HL-60 (cell line): Measurements from ENCODE around the gene NR5A2.
"Not testable (repeated sequence)": the region's sequence is repeated elsewhere in the genome, so short reads cannot be mapped to it uniquely, and the experiment has no call there.

ENCODE experiments used
- CTCF ChIP-seq: IDR thresholded peaks from one replicate; pipeline ENCODE4 v1.5.1; 2011; ENCODE audit warnings: low read length, control low read depth, inconsistent platforms; ENCODE audit not compliant: insufficient read depth
- GABPA ChIP-seq: IDR thresholded peaks from 2 replicates; pipeline ENCODE4 v1.6.1; 2012; ENCODE audit warnings: low read depth
- POLR2AphosphoS5 ChIP-seq: IDR thresholded peaks from 2 replicates; pipeline ENCODE4 v1.6.1; 2012; ENCODE audit warnings: low read depth
- REST ChIP-seq: IDR thresholded peaks from 2 replicates; pipeline ENCODE4 v1.6.1; 2012; ENCODE audit warnings: low read depth; ENCODE audit not compliant: insufficient replicate concordance
- SPI1 ChIP-seq: IDR thresholded peaks from 2 replicates; pipeline ENCODE4 v1.6.1; 2012; ENCODE audit warnings: low read depth, mild to moderate bottlenecking, borderline replicate concordance

DNA sequence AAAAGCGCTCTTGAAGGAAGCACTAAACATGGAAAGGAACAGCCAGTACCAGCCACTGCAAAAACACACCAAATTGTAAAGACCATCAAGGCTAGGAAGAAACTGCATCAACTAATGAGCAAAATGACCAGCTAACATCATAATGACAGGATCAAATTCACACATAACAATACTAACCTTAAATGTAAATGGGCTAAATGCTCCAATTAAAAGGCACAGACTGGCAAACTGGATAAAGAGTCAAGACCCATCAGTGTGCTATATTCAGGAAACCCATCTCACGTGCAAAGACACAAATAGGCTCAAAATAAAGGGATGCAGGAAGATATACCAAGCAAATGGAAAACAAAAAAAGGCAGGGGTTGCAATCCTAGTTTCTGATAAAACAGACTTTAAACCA lies 159.8 kb downstream of the NR5A2 start:
- TF ChIP-seq POLR2AphosphoS5, CTCF, REST, GABPA, SPI1: not testable (repeated sequence)
